Gastroesophageal sphincter (tissue), 3 donors: ENCODE data around the gene LRP10.

Source experiments
- CTCF ChIP-seq, 4 experiments: fragments of 200-600 bp in 2 of 4; fragments of 450-650 bp in 2 of 4; sonication (generic) in 1 of 4; IDR thresholded peaks; one replicate each; pipeline ENCODE4 v1.5.1; 2017 to 2019; ENCODE audit warnings: antibody characterized with exemption in 4 of 4, mild to moderate bottlenecking in 2 of 4, moderate library complexity in 2 of 4
- EP300 ChIP-seq: sonication (generic); formaldehyde crosslinking; IDR thresholded peaks from one replicate; pipeline ENCODE4 v1.6.1; 2017; ENCODE audit warnings: antibody characterized with exemption, mild to moderate bottlenecking
- POLR2A ChIP-seq, 2 donors: fragments of 450-650 bp; IDR thresholded peaks; one replicate each; pipeline ENCODE4 v1.6.1; 2017; ENCODE audit warnings: antibody characterized with exemption in 2 of 2, mild to moderate bottlenecking in 2 of 2, moderate library complexity in 1 of 2
- POLR2AphosphoS5 ChIP-seq: sonication (generic); formaldehyde crosslinking; IDR thresholded peaks from one replicate; pipeline ENCODE4 v1.6.1; 2017; ENCODE audit warnings: antibody characterized with exemption

DNA sequence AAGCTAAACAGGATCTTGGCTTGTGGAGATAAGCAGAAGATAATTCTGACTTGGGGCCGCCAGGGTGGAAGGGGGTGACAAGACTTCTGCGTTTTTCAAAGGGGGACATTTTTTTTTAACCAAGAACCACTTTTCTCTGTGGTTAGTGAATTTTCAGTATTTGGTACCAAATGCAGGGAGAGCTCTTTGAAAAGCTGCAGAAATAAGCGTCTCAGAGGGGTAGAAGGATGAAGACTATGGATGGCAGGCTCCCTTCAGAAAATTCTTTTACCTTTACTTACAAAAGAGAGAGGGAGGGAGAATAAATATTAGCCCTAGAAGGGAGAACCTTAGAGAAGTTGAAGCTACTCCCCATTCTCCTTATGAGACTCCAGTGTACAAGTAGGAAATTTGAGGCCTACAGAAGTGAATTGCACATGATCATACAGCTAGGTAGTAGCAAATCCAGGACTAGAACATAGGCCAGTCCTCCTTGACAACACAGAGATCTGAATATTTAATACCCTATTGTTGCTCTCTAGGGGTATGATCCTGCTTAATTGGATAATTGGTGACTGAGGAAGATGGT, 41.0 kb upstream of the LRP10 start:
- TF ChIP-seq POLR2A (IDR thresholded peaks at IDR 0.05) (no peak), CTCF (IDR thresholded peaks at IDR 0.05) (no peak), EP300 (no peak), POLR2AphosphoS5 (no peak)
